Fibroblast of villous mesenchyme (primary cell): Measurements from ENCODE around the gene NLGN1. TPM values are rescaled to one million over a fixed set of nuclear protein-coding genes. Genes with fewer than 3 reads are reported as not detected.

ENCODE experiments used
- DNase-seq: peaks from one replicate; pipeline ENCODE4 v3.0.0-alpha.2; 2010; ENCODE audit warnings: low read depth
- H3K4me3 ChIP-seq: 2 replicates; pipeline ENCODE4 v1.5.1; 2011; ENCODE audit warnings: low read depth, mild to moderate bottlenecking, low read length
- total RNA-seq: library from RNA; depleted of rRNA; stranded (reverse); fragments of >200 nt; gene quantifications from 2 replicates; pipeline ENCODE4 v1.2.3, GENCODE V29; 2012
- TF ChIP-seq, protein P1 (sequence below): IDR thresholded peaks from 2 replicates; pipeline ENCODE4 v1.5.1; 2012; ENCODE audit warnings: low read depth, mild to moderate bottlenecking, low read length; ENCODE audit not compliant: insufficient read depth

The NLGN1 gene
- total RNA-seq, 1 donor, result 18.1 TPM

DNA sequence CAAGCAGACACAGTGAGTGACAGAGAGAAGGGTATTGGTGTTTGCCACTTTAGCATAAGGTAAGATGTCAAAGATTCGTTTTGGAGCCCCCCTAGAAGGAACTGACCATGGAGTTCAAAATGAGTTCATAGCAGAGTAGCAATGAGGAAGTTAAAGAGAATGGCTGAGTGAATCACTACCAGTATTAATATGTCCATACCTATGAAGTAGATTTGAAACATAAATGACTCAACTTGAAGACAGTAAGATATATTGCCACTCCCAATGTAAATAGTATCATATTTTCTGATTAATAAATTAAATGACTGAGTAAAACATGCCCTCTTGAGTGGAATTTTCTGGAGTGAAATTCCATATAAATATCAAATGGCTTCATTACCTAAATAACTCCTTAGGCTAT, 675.1 kb downstream of the NLGN1 start:
- TF ChIP-seq, protein P1, sequence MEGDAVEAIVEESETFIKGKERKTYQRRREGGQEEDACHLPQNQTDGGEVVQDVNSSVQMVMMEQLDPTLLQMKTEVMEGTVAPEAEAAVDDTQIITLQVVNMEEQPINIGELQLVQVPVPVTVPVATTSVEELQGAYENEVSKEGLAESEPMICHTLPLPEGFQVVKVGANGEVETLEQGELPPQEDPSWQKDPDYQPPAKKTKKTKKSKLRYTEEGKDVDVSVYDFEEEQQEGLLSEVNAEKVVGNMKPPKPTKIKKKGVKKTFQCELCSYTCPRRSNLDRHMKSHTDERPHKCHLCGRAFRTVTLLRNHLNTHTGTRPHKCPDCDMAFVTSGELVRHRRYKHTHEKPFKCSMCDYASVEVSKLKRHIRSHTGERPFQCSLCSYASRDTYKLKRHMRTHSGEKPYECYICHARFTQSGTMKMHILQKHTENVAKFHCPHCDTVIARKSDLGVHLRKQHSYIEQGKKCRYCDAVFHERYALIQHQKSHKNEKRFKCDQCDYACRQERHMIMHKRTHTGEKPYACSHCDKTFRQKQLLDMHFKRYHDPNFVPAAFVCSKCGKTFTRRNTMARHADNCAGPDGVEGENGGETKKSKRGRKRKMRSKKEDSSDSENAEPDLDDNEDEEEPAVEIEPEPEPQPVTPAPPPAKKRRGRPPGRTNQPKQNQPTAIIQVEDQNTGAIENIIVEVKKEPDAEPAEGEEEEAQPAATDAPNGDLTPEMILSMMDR, result no peak
- no peak for DNase-seq
- H3K4me3 ChIP-seq, result no peak overlapping the region

DNA sequence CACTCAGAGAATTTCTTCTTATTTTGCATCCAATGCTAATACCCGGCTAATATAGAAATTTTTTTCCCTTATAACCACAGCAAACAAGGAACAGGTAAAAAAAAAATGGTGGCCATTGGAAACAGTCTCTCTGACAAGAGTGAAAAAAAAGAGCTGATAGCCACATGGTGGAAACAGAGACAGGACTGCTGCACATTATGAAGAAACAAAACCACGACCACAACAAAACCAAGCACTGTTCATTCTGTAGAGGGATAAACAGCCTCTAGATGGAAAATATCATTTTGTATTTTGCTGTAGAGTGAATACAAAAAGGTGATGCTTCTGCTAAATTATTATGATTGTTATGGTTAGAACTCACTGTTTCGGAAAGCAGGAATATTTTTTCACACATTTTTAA, 686.2 kb downstream of the NLGN1 start:
- no peak overlapping the region for H3K4me3 ChIP-seq
- DNase-seq, result no peak
- TF ChIP-seq, protein P1, result no peak

GRCh38 chr3:174089592-174089991, 692.0 kb downstream of the NLGN1 start:
- no peak for DNase-seq
- TF ChIP-seq, protein P1, result no peak
- no peak overlapping the region for H3K4me3 ChIP-seq

DNA sequence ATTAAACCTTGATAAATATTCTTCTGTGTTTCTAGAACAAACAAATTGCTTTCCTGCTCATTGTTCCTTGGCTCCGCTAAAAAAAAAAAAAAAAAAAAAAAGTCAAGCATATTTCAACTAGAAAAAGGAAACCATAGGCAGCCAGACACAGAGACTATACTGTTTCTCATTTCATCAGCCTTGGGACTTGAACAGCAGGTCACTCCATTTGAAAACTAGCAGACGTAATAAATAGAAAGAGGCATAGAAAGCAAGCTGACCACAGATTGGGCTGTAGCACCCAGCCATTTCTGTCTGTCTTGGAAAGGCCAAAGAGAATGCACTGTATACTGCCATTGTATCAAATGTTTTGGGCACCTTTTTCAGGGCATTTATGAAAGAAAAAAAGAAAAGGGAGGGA, 697.1 kb downstream of the NLGN1 start:
- no peak overlapping the region for H3K4me3 ChIP-seq
- TF ChIP-seq, protein P1, result no peak
- DNase-seq, result no peak

- no peak overlapping the region for H3K4me3 ChIP-seq
- TF ChIP-seq, protein P1, result no peak
- DNase-seq, result no peak
Measured at GRCh38 chr3:174097686-174098085, 700.1 kb downstream of the NLGN1 start.

GRCh38 chr3:174098746-174099145, 701.2 kb downstream of the NLGN1 start:
- TF ChIP-seq, protein P1, result no peak
- DNase-seq, result peak; percentile 29
- H3K4me3 ChIP-seq, result no peak overlapping the region

DNA sequence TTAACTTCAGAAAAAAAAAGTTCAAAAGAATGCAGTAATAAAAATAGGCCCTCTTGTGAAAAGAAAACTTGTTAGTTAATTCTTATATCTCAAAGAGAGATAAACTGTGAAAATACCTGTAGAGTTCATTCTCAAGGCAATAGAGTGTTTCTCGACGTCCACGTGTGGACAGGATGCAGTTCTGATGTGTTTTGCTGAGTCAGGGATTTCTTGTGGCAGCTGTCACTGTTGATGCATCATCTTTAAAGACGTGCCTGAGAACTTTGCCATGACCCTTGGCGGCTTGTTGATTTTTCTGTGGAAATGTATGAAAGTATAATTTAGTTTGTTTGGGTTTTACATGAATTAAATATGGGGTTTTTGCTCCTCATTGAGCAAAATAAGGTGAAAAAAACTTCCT, 702.2 kb downstream of the NLGN1 start:
- no peak overlapping the region for H3K4me3 ChIP-seq
- no peak for DNase-seq
- TF ChIP-seq, protein P1, result no peak
